ENCODE measurements around the gene CNTN5.

Gene CNTN5

DNA sequence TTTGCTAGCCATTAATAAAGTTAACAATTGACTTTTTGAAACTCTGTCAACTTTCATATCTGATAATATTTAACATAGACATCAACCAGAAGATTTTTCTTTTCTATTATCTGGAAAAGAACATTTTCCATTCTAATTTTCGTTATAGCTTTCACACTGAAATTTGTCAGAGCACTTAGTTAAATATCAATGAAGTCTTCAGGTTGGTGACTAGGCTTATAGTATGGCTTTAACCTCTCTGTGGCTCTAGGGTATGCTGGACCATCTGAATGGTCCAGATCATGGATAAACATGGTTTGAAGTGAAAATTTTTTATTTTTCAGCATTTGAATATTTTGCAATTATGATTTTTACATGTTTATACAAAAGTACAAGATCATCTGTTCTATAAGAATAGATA is 548.1 kb downstream of the CNTN5 start:
- TF ChIP-seq, protein P1, sequence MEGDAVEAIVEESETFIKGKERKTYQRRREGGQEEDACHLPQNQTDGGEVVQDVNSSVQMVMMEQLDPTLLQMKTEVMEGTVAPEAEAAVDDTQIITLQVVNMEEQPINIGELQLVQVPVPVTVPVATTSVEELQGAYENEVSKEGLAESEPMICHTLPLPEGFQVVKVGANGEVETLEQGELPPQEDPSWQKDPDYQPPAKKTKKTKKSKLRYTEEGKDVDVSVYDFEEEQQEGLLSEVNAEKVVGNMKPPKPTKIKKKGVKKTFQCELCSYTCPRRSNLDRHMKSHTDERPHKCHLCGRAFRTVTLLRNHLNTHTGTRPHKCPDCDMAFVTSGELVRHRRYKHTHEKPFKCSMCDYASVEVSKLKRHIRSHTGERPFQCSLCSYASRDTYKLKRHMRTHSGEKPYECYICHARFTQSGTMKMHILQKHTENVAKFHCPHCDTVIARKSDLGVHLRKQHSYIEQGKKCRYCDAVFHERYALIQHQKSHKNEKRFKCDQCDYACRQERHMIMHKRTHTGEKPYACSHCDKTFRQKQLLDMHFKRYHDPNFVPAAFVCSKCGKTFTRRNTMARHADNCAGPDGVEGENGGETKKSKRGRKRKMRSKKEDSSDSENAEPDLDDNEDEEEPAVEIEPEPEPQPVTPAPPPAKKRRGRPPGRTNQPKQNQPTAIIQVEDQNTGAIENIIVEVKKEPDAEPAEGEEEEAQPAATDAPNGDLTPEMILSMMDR (IDR thresholded peaks at IDR 0.05; ENCODE audit: unreplicated experiment in 3 of 3), result no peak
- Mint-ChIP-seq H3K9me3 (no peaks in the 10 kb centered on the region), H3K27me3 (ENCODE audit: low read depth) (no peaks in the 10 kb centered on the region), H3K36me3 (ENCODE audit: low read depth) (no peaks in the 10 kb centered on the region), H3K27ac (no peak overlapping the region), H3K4me3 (no peak overlapping the region), H3K4me1 (no peaks in the 10 kb centered on the region)

DNA sequence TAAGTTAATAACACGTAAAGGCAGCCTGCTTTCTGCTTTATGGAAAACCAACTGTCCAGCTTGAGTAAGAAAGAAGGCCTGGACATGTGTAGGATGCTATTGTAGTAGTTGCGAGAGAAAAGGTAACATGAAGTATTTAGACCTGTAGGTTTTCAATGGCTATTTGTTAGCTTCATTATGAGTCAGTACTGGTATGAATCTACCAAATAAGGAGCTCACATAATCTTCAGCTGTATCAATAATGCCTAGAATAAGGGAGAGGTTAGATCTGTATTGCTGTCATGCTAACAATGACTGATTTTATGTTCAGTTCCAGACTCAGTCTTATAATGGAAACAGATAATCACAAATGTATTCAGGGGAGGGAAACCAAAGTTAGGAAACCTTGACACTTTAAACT is 550.3 kb downstream of the CNTN5 start:
- H3K4me1 Mint-ChIP-seq, result no peaks in the 10 kb centered on the region
- no peak overlapping the region for H3K4me3 Mint-ChIP-seq
- no peaks in the 10 kb centered on the region for H3K9me3 Mint-ChIP-seq
- TF ChIP-seq, protein P1 (IDR thresholded peaks at IDR 0.05; ENCODE audit: unreplicated experiment in 3 of 3), result no peak
- no peaks in the 10 kb centered on the region for H3K36me3 Mint-ChIP-seq (ENCODE audit: low read depth)
- H3K27ac Mint-ChIP-seq, result no peak overlapping the region
- no peaks in the 10 kb centered on the region for H3K27me3 Mint-ChIP-seq (ENCODE audit: low read depth)

DNA sequence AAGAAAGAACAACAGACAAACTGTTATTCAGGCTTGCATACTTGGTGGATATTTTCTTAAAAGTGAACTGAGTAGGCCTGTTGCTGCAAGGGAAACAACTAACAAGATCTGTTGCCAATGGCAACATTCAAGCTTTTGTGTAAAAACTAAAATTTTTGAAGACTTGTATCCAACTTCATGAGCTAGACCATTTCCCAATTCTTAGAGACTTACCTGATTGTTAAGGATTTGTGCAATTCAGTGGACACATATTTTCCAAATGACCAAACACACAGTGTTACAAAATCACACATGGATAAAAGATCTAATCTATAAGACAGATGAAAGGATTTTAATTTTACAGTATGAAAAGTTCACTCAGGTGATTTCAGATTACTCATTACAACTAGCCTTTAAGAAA is 564.1 kb downstream of the CNTN5 start:
- no peaks in the 10 kb centered on the region for H3K27me3 Mint-ChIP-seq (ENCODE audit: low read depth)
- H3K4me3 Mint-ChIP-seq, result no peak overlapping the region
- H3K4me1 Mint-ChIP-seq, result no peaks in the 10 kb centered on the region
- no peak overlapping the region for H3K27ac Mint-ChIP-seq
- TF ChIP-seq, protein P1 (IDR thresholded peaks at IDR 0.05; ENCODE audit: unreplicated experiment in 3 of 3), result no peak
- H3K9me3 Mint-ChIP-seq, result peaks cover 17% of the 10 kb centered on the region
- no peaks in the 10 kb centered on the region for H3K36me3 Mint-ChIP-seq (ENCODE audit: low read depth)

DNA sequence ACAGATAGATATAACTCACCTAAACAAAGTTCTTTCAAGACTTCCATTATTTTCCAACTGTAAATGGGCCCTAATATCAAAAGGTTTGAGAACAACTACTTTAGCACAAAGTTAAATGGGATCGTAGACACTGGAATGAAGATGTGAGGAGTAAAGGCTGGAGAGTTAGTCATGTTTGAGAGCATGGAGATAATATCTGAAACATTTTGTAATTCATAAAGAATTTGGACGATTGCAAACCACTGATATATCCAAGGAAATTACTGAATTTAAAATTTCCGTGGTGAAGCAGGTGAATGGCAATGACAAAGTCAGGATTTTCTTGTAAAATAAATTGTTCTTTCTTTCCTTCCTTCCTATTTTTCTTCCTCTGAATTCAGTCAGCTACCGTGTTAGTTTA is 564.9 kb downstream of the CNTN5 start:
- H3K27me3 Mint-ChIP-seq (ENCODE audit: low read depth), result no peaks in the 10 kb centered on the region
- H3K36me3 Mint-ChIP-seq (ENCODE audit: low read depth), result no peaks in the 10 kb centered on the region
- no peak overlapping the region for H3K4me3 Mint-ChIP-seq
- no peaks in the 10 kb centered on the region for H3K4me1 Mint-ChIP-seq
- TF ChIP-seq, protein P1 (IDR thresholded peaks at IDR 0.05; ENCODE audit: unreplicated experiment in 3 of 3), result no peak
- H3K9me3 Mint-ChIP-seq, result peaks cover 13% of the 10 kb centered on the region
- no peak overlapping the region for H3K27ac Mint-ChIP-seq

DNA sequence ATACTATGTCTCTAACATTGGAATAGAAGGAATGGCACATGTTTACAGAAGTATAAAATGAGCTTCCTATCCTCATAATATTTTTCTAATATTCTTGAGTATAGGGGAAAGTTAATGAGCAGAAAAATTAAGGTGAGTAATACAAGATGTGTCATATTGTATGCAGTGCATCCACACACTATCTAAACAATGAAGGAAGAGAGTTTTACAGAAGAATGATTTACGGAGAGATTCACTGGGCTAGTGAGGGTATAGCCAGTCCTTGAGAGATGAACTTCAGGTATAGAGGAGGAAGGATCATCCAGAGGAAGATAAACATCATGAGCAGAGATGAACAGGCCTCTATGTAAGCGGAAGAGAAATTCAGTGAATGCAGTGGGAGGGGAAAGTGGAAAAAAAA is 569.0 kb downstream of the CNTN5 start:
- Mint-ChIP-seq H3K27me3 (ENCODE audit: low read depth) (no peaks in the 10 kb centered on the region), H3K4me1 (peaks cover 11% of the 10 kb centered on the region), H3K9me3 (no peaks in the 10 kb centered on the region), H3K4me3 (no peak overlapping the region), H3K27ac (no peak overlapping the region), H3K36me3 (ENCODE audit: low read depth) (no peaks in the 10 kb centered on the region)
- TF ChIP-seq, protein P1 (IDR thresholded peaks at IDR 0.05; ENCODE audit: unreplicated experiment in 3 of 3), result no peak

DNA sequence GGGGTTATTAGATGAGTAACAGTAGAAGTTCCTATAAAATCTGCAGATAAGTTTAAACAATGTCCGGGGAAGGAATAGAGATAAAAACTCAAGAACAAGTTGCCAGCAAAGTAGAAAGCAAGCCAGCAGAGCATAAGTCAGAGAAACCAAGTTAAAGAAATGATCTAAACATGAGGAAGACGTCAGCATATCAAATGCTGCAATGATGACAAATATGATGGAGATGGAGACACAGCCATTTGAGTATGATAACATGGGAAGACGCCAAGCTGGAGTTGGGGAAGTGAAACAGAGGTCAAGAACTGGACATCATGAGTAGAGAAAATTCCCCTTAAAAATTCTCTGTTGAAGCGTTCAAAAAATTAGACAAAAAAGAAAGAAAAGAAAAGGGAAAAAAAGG is 571.5 kb downstream of the CNTN5 start:
- no peak overlapping the region for H3K4me3 Mint-ChIP-seq
- H3K27me3 Mint-ChIP-seq (ENCODE audit: low read depth), result no peaks in the 10 kb centered on the region
- TF ChIP-seq, protein P1 (IDR thresholded peaks at IDR 0.05; ENCODE audit: unreplicated experiment in 3 of 3), result no peak
- H3K36me3 Mint-ChIP-seq (ENCODE audit: low read depth), result no peaks in the 10 kb centered on the region
- H3K4me1 Mint-ChIP-seq, result peaks cover 11% of the 10 kb centered on the region
- no peaks in the 10 kb centered on the region for H3K9me3 Mint-ChIP-seq
- H3K27ac Mint-ChIP-seq, result peak overlapping the region in 1 of 3 experiments; percentile 7
